GM19025 (cell line): ENCODE measurements around the gene STX16.

ENCODE experiments used
- ATAC-seq: cut with Tn5 transposase; IDR thresholded peaks from one replicate; pipeline ENCODE4 v1.9.1; 2021; ENCODE audit warnings: mild to moderate bottlenecking, low read depth, moderate library complexity; ENCODE audit not compliant: unreplicated experiment

STX16 gene

DNA sequence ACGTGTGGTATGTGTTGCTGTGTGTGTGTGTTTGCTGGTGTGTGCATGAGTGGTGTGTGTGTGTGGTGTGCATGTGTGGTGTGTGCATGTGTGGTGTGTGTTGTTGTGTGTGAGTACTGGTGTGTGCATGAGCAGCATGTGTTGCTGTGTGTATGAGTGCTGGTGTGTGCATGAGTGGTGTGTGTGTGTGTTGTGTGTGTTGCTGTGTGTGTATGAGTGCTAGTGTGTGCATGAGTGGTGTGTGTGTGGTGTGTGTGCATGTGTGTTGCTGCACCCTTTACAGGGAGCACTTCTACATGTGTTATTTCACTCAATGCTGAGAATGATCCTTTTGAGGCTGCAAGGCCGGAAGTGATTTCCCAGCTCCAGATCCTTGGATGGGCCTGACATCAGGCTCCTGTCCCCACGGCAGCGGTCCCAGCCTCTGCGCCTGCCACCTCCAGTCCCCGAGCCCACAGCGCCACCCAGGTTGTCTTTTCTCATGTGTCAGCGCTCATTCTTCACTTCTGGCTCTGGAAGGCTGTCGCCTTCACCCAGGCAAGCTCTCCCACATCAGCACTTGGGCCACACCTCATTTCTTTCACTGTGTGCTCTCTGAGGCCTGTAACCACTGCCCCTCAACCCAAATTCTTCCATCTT lies 44.1 kb downstream of the STX16 start:
- no peak for ATAC-seq

DNA sequence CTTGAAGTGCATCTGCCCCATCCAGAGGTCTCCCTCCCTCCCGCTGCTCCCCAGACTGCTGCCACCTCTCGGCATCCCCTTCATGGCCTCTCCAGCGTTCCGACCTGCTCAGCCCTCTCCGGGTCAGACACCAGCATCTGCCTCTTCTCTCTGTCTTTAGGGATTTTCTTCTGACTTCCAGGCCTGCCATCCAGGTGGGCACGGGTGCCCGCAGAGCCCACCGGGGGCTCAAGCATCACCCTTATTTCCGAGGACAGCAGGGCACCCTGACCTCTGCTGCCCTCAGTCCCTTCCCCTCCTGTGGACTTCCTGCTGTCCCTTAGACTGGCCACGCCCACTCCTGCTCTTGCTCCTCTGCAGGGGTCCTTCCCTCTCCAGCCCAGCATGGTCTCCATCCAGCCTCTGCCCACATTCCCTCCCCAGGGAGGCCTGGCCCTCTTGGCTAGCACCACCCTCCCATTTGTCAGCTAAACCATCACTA lies 44.9 kb downstream of the STX16 start:
- ATAC-seq: no peak

- ATAC-seq: no peak
These were observed 45.4 kb downstream of the STX16 start for GRCh38 chr20:58696411-58696961.

DNA sequence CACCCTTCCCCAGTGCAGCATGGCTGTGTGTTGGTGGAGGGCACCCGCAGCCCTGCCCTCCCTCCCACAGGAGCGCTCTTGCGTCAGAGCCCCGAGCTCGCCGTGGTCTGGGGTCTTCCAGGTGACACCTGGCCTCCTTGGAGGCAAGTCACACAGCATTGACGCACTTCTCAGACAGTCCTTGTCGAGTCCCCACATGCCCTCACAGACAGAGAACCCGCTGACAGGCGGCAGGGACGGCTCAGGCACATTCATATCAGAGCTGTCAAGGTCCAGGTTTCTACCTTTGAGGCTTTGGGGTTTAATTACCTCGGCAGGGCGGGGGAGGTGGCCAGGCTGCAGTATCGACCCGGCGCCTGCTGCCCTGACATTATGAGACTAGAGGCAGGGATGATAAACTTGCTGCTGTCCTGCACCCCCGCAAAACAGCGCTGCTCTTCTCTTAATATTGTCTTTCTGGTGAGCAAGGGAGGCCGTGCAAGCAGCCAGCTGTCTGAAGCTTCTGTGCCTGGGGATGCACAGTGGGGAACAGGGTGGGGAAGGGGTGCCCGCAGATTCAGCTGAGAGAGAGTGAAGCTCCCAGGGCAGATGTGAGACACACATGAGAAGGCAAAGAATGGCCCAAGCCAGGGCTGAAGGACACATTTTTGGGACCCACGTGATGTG lies 46.3 kb downstream of the STX16 start:
- ATAC-seq: no peak

DNA sequence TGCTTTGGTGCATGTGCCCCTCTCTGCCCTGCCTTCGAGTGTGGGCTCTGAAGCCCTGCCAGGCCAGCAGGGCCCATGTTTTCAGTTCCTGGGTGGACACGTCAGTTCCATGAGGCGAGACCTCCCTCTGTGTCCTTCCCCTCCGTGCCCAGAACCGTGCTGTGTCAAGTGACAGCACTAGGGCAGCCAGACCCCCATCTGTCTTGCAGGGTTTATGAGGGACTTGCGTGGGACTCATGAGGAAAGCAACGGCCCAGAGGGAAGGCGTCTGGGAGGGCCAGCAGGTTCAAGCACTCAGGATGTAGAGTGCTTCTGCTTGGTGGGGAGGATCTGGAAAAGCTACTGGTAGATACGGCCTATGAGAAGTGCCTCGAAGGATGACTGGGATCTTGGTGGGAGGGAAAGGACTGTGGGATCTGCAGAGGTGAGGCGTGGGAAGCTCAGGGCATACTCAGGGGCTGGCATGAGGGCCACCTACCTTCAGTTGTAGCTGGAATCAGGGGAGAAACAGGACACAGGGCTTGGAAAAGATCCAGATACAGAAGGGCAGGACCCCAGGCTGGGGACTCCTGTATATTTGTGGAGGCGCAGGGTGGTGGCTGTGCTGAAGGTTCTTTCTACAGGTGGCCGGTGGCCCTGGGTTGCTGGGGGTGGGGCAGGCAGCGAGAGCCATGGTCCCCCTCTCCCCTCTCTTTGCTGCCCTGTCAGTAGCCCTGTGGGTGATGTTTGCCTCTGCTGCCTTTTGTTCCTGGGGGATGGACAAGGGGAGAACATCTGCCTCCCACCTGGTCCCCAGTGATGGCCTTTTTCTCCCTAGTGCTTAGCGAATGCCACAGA lies 47.0 kb downstream of the STX16 start:
- ATAC-seq: no peak

GRCh38 chr20:58698741-58699622 lies 47.9 kb downstream of the STX16 start:
- ATAC-seq: no peak

- no peak for ATAC-seq
These were observed 48.6 kb downstream of the STX16 start for GRCh38 chr20:58699623-58700107.

GRCh38 chr20:58700121-58700821 lies 49.2 kb downstream of the STX16 start:
- no peak for ATAC-seq

GRCh38 chr20:58700823-58701222 lies 49.7 kb downstream of the STX16 start:
- ATAC-seq: no peak

DNA sequence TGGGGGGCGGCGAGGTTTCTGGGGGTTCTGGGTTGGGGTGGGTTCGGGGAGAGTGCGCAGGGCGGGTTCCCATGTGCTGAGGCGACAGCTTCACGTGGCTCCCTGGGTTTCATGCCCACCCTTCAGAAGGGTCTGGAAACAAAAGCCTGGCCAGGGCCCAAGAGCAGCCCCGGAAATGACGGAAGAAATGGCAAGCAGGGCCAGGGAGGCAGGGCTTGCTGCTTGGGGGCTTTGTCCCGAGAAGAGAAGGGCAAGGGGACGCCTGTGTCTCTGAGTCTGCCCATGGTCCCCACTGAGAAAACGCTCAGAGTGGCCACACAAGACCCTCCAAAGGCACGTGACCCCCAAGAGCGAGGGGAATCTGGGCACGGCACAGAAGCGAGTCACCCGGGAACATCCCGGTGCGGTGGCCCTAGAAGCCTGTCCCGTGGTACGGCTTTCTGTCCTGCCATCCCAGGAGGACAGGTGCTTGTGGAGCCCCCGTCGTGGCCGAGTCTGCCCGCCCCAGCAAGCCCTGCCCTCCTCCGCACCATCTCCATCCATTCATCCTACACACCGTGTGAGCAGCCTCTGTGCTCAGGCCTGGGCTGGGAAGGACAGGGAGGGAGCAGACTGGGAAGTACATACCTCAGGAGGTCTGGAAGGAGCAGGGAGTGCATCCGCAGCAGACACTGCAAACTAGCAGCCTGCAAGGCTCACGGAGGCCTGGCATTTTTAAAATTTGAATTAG lies 50.5 kb downstream of the STX16 start:
- no peak for ATAC-seq

- no peak for ATAC-seq
These were observed 51.1 kb downstream of the STX16 start for GRCh38 chr20:58702161-58702510.

DNA sequence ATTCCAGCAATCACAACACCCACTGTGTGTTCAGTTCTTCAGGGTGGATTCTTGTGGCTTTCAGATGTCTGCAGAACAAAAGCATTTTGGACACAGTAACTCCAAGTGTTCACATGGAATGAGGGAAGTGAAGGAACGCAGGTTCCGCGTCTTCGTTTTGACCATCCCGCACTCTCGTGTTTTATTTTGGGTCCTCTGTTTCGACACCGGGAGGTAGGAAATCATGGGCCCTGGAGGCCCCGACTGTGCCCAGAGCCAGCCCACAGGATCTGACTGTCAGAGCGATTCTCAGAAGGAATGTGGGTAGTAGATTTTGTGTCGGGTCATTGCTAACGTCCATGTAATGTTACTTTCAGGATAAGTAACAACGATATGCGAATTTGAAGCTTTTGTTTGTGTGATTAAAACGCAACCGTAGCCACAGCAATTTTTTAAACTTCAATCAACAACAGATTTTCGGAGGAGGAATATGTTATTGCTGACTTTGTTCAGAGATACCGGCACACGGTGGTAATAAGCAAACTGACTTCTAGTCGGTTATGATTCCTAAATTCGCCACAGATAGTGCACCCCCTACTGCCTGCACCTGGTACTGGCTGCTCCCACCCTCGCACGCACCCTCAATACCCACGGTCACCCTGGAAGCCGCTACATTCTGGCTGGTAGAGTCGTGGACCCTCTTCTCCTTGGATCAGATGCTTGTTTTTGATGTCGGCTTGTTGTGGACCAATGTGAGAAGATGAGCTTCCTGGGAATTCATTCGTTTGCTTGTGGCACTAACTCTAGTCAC lies 52.0 kb downstream of the STX16 start:
- no peak for ATAC-seq

DNA sequence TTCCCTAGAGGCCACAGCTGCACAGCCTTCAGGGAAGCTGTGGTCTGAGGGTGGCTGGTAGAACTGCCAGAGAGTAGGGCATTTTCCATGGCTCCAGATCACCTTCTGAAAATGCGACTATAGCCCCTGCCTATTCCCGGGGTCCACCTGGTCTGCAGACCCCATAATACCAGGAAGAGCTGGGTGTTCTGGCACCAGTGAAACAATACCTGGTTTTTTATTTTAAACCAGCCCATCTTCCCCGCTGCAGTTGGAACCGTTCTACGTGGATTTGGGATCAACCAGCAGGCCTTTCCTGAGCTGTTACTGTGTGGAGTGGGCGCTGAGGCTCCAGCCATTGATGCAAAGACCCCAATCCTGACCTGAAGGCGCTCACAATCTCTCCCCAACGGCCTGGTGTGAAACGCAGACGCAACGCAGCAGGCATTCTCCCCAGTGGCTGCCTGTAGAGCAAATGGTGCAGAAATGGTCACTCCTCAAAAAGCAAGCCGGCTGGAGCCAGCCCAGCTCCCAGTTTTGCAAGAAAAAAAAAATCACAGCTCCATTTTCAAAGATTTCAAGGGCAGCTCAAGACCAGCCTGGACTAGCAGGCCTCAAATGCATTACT lies 52.8 kb downstream of the STX16 start:
- ATAC-seq: no peak

DNA sequence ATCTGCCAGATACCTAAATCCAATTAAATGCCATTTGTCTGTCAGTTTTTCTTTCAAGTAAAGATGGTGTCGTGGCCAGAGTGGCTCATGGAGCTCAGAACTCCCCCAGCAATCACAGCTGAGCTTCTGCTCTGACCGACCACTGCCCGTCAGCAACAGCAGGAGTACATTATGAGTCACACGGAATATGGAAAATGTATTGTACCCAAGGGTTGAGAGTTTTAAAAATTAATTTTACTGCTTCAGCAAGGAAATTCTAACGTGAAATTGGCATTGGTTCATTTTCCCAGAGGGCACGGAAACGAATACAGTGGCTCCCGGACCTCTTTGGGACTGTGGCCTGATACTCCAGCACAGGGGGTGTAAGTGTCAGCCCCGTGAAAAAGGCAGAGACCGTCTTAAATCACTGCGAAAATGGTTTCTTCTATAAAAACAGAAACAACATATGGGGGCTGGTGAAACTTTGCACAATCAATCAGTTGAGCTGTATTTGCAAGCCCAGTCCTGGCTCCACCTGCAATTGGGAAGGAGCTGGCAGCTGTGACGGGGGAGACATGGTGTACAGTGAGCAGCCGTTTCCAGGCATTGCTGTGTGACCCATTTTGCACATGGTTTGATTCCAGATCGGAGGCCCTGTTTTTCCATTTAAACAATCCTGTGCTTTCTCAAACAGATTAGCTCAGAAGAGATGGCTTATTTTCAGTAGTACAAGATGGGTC lies 54.3 kb downstream of the STX16 start:
- ATAC-seq: no peak

- ATAC-seq: no peak
These were observed 55.2 kb downstream of the STX16 start for GRCh38 chr20:58706150-58706892.

- ATAC-seq: no peak
These were observed 56.0 kb downstream of the STX16 start for GRCh38 chr20:58706975-58707681.
